ENCODE measurements around the gene PGPEP1. TPM values are rescaled to one million over a fixed set of nuclear protein-coding genes. Genes with fewer than 3 reads are reported as not detected.
"Not testable (repeated sequence)": the region's sequence is repeated elsewhere in the genome, so short reads cannot be mapped to it uniquely, and the experiment has no call there.

The PGPEP1 gene
- polyA plus RNA-seq, 3 donors: 10.3 to 25.1 (median 10.3) TPM

DNA sequence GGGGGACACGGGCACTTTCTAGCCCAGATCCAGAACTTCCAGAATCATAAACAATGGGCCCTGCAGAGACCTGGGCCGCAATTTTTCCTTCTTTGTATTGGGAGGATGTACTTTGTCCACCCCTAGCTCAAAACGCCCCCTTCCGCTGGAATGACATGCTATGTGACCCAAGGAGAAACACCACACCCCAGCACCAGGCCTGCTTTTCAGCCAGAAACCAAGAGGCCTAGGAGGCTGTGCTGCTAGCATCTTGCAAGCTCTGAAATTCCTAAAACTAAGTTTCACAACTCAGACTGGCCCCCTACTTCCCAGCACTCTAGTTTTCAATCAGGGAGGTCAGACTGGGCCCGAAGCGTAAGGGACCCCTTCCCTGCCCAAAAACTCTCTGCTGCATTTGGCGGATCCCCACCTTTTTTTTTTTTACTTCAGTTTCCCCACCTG, 18.1 kb upstream of the PGPEP1 start:
- H3K9me3 ChIP-seq (replicated peaks in 1 of 2; ENCODE audit: control insufficient read depth in 1 of 2, insufficient read depth in 1 of 2, low read length in 2 of 2): no peaks in the 10 kb centered on the region
- intact Hi-C loops (cut with micrococcal nuclease): loop anchor here (2.0 to 5.0 kb wide), 2 partner anchors 44 to 130 kb away; partner anchors contain the start of gene MPV17L2 (in 1 of the 2)
- H3K27ac ChIP-seq (ENCODE audit: low read depth in 1 of 2, low read length in 2 of 2): peak overlapping the region; percentile 59 to 89
- peak in 2 of 3 donors; percentile 19 to 41 for DNase-seq
- peaks cover 0 to 4% of the 10 kb centered on the region in 2 donors for H3K36me3 Mint-ChIP-seq
- peak overlapping the region; percentile 78 to 85 for H3K4me3 Mint-ChIP-seq
- no peaks in the 10 kb centered on the region for H3K27me3 Mint-ChIP-seq (ENCODE audit: low read depth in 3 of 3)
- H3K4me2 ChIP-seq (replicated peaks; ENCODE audit: extremely low read depth, low read length, poor library complexity, severe bottlenecking): peak overlapping the region; percentile 81
- peak overlapping the region; percentile 90 to 93 (median 92) for H3K27ac Mint-ChIP-seq
- no peaks in the 10 kb centered on the region for H3K36me3 ChIP-seq (replicated peaks in 1 of 2; ENCODE audit: control insufficient read depth in 1 of 2, insufficient read depth in 2 of 2, low read length in 2 of 2)
- peak overlapping the region; percentile 60 to 93 (median 73) for H3K4me3 ChIP-seq (replicated peaks in 1 of 3; ENCODE audit: low read depth in 2 of 3, low read length in 3 of 3)
- 4% methylated on average over 5 of the region's 7 CpGs for WGBS (ENCODE audit: insufficient coverage)
- no peaks in the 10 kb centered on the region for H3K27me3 ChIP-seq (ENCODE audit: control insufficient read depth in 2 of 2, insufficient read depth in 2 of 2, low read length in 2 of 2)
- no peaks in the 10 kb centered on the region for H4K20me1 ChIP-seq (ENCODE audit: insufficient read depth, low read length)
- TF ChIP-seq CTCF (IDR thresholded peaks at IDR 0.05): no peak
- no peaks in the 10 kb centered on the region for H3K9me3 Mint-ChIP-seq
- H3K4me1 Mint-ChIP-seq: peaks cover 62% of the 10 kb centered on the region
- peak overlapping the region; percentile 69 for H2AFZ ChIP-seq (ENCODE audit: insufficient read depth, low read depth, low read length, poor library complexity, severe bottlenecking)
- peaks cover 61 to 67% of the 10 kb centered on the region in 2 donors for H3K4me1 ChIP-seq (ENCODE audit: control insufficient read depth in 1 of 2, insufficient read depth in 2 of 2, low read length in 2 of 2)
- peak overlapping the region; percentile 72 for H3K9ac ChIP-seq (ENCODE audit: insufficient read depth, low read length, poor library complexity, severe bottlenecking)
- H3K79me2 ChIP-seq (ENCODE audit: insufficient read depth, low read length): peaks cover 56% of the 10 kb centered on the region

DNA sequence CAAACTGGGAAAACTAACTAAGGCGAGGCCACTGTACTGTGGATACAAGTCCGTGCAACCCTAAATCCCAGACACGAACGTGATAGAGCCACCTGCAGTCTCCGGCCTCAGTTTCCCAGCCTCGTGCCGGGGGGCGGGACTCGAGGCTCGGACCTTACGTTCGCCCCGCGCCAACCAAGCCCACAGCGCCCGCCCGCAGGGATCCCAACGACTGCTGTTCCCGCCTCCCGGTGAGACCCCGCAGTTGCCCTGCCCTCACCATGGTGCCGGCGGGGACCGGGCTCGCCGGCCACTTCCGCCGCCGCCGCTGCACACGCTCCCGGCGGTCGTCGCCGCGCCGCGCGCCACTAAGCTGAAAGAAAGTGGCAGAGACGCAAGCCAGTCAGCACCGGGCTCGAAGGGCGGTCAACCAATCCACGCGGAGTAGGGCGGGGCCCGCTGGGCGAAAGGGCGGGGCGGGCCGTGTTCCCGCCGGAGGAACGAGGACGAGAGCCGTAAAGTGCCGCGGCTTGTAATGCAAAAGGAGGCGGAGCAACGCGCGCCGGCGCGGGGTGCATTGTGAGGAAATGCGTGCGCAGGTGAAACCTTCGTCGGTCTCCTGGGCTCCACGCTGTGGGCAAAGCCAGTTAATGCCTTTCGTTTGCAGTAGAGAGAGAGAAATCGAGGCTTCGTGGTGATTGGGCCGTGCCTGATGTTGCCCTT, 17.5 kb upstream of the PGPEP1 start, which contains the start of gene LSM4:
Gene LSM4 (minus strand): TSS at position 318 of the 702 bp plus-strand sequence. CDS start 56 bp downstream, at position 262.
- peak; percentile 96 to 98 (median 97) for DNase-seq
- H4K20me1 ChIP-seq (ENCODE audit: insufficient read depth, low read length): no peaks in the 10 kb centered on the region
- intact Hi-C loops (cut with micrococcal nuclease): loop anchor here (1.0 to 5.0 kb wide), 3 partner anchors 44 to 131 kb away; partner anchors contain the start of gene MPV17L2 (in 1 of the 2)
- H3K36me3 ChIP-seq (replicated peaks in 1 of 2; ENCODE audit: control insufficient read depth in 1 of 2, insufficient read depth in 2 of 2, low read length in 2 of 2): no peaks in the 10 kb centered on the region
- Mint-ChIP-seq H3K36me3 (peaks cover 0 to 4% of the 10 kb centered on the region in 2 donors), H3K27ac (peak within 1 kb of the TSS; percentile 90 to 96 (median 94)), H3K4me3 (peak within 1 kb of the TSS; percentile 78 to 91), H3K4me1 (peaks cover 56% of the 10 kb centered on the region), H3K27me3 (ENCODE audit: low read depth in 3 of 3) (no peaks in the 10 kb centered on the region), H3K9me3 (no peaks in the 10 kb centered on the region)
- peak within 1 kb of the TSS; percentile 64 to 89 for H3K27ac ChIP-seq (ENCODE audit: low read depth in 1 of 2, low read length in 2 of 2)
- no peaks in the 10 kb centered on the region for H3K9me3 ChIP-seq (replicated peaks in 1 of 2; ENCODE audit: control insufficient read depth in 1 of 2, insufficient read depth in 1 of 2, low read length in 2 of 2)
- WGBS (ENCODE audit: insufficient coverage): under 1% methylated on average over 75 of the region's 75 CpGs
- peak within 1 kb of the TSS; percentile 72 for H3K9ac ChIP-seq (ENCODE audit: insufficient read depth, low read length, poor library complexity, severe bottlenecking)
- H3K4me3 ChIP-seq (replicated peaks in 1 of 3; ENCODE audit: low read depth in 2 of 3, low read length in 3 of 3): peak within 1 kb of the TSS; percentile 60 to 93 (median 73)
- H3K4me2 ChIP-seq (replicated peaks; ENCODE audit: extremely low read depth, low read length, poor library complexity, severe bottlenecking): peak within 1 kb of the TSS; percentile 81
- no peak for TF ChIP-seq CTCF (IDR thresholded peaks at IDR 0.05)
- peak within 1 kb of the TSS; percentile 69 for H2AFZ ChIP-seq (ENCODE audit: insufficient read depth, low read depth, low read length, poor library complexity, severe bottlenecking)
- peaks cover 56 to 62% of the 10 kb centered on the region in 2 donors for H3K4me1 ChIP-seq (ENCODE audit: control insufficient read depth in 1 of 2, insufficient read depth in 2 of 2, low read length in 2 of 2)
- no peaks in the 10 kb centered on the region for H3K27me3 ChIP-seq (ENCODE audit: control insufficient read depth in 2 of 2, insufficient read depth in 2 of 2, low read length in 2 of 2)
- H3K79me2 ChIP-seq (ENCODE audit: insufficient read depth, low read length): peaks cover 50% of the 10 kb centered on the region

DNA sequence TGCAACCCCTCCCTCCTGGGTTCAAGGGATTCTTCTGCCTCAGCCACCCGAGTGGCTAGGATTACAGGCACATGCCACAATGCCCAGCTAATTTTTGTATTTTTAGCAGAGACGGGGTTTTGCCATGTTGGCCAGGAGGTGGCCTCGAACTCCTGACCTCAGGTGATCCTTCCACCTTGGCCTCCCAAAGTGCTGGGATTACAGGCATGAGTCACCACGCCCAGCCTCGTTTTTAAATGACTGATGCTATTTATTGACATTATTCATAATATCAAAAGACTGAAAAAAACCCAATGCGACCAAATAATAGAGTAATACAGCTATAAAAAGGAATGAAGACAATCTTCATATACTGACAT, 16.0 kb upstream of the PGPEP1 start:
- H3K36me3 Mint-ChIP-seq; H3K9me3 ChIP-seq (replicated peaks in 1 of 2; ENCODE audit: control insufficient read depth in 1 of 2, insufficient read depth in 1 of 2, low read length in 2 of 2); H3K4me3 ChIP-seq (replicated peaks in 1 of 3; ENCODE audit: low read depth in 2 of 3, low read length in 3 of 3); H4K20me1 ChIP-seq (ENCODE audit: insufficient read depth, low read length); H3K9ac ChIP-seq (ENCODE audit: insufficient read depth, low read length, poor library complexity, severe bottlenecking); DNase-seq; H3K9me3 Mint-ChIP-seq; H3K4me3 Mint-ChIP-seq; H3K27ac ChIP-seq (ENCODE audit: low read depth in 1 of 2, low read length in 2 of 2); H3K27me3 Mint-ChIP-seq (ENCODE audit: low read depth in 3 of 3); H3K4me2 ChIP-seq (replicated peaks; ENCODE audit: extremely low read depth, low read length, poor library complexity, severe bottlenecking); H3K36me3 ChIP-seq (replicated peaks in 1 of 2; ENCODE audit: control insufficient read depth in 1 of 2, insufficient read depth in 2 of 2, low read length in 2 of 2); H3K27me3 ChIP-seq (ENCODE audit: control insufficient read depth in 2 of 2, insufficient read depth in 2 of 2, low read length in 2 of 2); H2AFZ ChIP-seq (ENCODE audit: insufficient read depth, low read depth, low read length, poor library complexity, severe bottlenecking): not testable (repeated sequence)
- peaks cover 53 to 61% of the 10 kb centered on the region in 2 donors for H3K4me1 ChIP-seq (ENCODE audit: control insufficient read depth in 1 of 2, insufficient read depth in 2 of 2, low read length in 2 of 2)
- Mint-ChIP-seq H3K4me1 (peaks cover 50% of the 10 kb centered on the region), H3K27ac (peak overlapping the region in 2 of 7 donors; percentile 60 to 94)
- 71% methylated on average over 2 of the region's 6 CpGs for WGBS (ENCODE audit: insufficient coverage)
- intact Hi-C loops (cut with micrococcal nuclease): loop anchor here in 1 of 2 donors (5.0 kb wide), 1 partner anchor 132 kb away; the partner anchor contains the start of gene MPV17L2
- H3K79me2 ChIP-seq (ENCODE audit: insufficient read depth, low read length): peaks cover 36% of the 10 kb centered on the region

Measured in CD14-positive monocyte (primary cell).